ENCODE results near the gene KCTD21.

The KCTD21 gene

DNA sequence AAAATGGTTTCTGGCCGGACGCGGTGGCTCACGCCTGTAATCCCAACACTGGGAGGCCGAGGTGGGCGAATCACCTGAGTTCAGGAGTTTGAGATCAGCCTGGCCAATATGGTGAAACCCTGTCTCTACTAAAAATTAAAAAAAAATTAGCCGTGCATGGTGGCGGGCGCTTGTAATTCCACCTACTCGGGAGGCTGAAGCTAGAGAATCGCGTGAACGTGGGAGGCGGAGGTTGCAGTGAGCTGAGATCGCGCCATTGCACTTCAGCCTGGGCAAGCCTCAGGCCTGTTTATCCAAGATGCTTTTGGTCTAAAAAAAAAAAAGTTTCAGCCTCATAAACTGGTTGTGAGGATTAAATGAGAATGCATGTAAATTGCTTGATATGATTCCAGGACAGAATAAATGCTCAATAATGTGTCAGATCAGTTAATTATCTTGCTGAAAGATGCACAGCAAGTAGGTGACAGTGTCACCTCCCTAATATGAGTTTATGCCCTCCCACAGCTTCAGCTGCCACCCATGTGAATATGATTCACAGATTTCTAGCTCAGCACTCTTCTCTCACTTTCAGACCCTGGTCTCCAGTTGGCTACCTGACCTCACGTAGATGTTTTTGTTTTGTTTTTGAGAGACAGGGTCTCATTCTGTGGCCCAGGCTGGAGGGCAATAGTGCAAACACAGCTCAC lies 47.9 kb downstream of the KCTD21 start:
- DNase-seq (ENCODE audit: low read depth, low spot score) = no peak

DNA sequence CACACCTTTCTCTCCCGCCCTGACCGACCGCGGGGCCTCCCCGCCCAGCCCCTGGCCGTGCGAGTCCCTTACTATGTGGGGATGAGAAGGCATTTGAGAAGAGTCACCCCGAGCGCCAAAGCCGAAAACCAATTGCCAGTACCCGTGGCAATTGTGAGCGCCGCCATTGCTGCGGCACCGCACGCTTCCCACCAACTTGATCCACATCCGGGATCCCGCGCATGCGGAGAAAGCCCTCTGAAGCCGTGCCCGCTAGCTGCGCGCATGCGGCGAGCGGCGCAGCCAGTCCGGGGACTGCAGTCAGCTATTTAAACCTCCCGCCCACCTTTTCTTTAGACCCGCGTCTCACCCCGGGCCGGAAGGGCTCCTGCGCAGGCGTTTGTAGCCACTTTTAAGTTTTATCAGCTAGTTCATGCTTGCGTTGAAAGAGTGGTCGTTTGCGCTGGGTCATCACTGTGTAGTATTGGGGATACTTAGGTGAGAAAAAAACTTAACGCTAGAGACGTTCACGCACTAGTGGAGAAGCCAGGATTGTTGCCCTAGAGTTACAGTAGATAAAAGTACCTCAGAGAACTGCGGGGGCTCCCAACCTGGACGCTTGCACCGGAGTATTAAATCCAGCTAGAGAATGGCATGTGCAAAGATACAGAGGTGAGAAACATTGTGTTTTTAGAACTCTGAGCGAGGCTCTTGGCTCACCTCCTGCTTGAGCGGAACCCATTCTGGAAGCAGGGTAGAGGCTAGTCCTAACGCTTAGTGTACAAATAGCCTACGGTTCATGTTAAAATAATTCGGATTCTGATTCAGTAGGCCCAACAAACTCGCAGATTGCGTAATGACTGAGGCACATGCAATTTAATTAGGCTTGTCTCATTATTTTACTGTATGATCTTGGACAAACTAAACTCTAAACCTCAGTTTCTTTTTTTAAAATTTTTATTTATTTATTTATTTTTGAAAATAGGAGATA lies 48.7 kb downstream of the KCTD21 start, which contains the start of gene ALG8:
ALG8 (minus strand) TSS at position 205 of the 970 bp plus-strand sequence; CDS start at position 167, 38 bp downstream.
- peak; percentile 94 for DNase-seq (ENCODE audit: low read depth, low spot score)

DNA sequence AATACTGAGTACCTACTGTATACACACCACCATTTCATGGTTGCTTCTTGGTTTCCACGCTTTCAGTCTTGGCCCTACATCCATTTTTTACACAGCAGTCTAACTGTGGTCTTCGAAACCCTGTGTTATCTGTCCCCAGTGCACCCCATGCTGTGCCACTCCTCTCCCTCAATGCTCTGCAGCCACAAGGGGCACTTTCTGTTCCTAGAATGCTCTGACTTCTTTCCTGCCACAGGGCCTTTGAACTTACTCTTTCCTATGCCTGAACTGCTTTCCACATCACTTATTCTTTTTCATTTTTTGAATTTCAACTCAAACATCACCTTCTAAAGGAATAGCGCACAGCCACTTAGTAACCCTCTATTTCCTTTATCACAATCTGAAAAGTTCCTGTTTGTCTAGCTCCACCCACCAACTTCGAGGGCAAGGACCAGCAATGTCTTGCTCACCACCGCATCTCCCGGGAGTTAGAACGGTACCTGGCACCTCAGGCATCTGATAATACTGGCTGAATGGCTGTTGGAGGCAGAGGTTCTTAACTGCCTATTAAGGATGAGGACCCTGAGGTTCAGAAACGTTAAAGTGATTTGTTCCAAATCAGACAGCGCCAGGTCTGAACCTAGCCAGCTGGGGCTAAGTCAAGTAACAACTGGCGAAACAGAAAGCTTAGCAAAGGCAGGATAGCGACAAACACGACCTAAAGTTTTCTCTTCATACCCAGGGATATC lies 49.6 kb downstream of the KCTD21 start:
- no peak for DNase-seq (ENCODE audit: low read depth, low spot score)

DNA sequence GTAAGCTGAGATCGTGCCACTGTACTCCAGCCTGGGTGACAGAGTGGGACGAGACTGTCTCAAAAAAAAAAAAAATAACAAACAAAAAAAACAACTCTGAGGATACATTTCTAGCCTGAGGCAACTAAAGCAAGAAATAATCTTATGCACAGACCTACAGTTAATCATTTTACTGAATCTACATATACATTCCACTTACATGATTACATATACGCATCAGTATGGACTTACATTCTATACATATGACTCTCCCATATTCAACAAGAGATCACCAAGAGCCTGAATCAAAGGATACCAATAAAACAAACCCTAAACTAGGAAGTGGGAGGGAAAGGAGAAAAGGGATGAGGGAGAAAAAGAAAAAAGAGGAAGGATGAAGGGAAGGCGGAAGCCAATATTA lies 50.1 kb downstream of the KCTD21 start:
- no peak for DNase-seq (ENCODE audit: low read depth, low spot score)

DNA sequence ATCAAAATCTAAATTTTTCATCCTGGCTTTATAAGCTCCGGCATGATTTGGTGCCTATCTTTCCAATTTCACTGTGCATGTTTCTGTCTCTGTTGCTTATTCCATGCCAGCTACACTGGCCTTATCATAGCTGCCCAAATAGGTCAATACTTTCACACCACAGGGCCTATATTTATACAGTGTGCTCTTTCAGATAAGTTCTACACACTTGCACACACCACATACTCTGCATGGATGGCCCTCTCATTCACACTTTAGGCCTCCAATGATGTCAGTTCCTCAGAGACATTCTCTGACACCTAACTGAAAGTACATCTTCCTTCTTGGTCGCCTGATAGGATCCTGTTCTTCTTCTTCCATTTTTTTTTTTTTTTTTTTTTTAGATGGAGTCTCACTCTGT lies 56.0 kb downstream of the KCTD21 start:
- DNase-seq (ENCODE audit: low read depth, low spot score) = no peak

DNA sequence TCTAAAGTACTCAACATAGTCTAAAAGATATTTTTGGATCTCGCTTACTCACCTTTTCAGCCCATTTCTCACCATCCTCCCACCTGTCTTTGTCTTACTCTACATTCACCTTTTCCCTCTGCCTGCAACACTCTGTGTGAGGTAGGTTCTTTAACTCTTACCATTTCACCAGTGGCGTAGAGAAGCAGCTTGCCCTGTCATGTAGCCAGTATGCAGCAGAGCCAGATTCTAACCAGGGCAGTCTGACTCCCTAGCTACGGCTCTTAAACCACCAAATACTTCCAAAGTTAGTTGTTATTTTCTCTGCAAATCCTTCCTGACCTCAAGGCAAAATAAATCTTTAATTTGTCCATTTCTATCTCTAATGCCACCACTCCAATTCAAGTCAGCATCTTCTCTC lies 56.5 kb downstream of the KCTD21 start:
- DNase-seq (ENCODE audit: low read depth, low spot score) = no peak

DNA sequence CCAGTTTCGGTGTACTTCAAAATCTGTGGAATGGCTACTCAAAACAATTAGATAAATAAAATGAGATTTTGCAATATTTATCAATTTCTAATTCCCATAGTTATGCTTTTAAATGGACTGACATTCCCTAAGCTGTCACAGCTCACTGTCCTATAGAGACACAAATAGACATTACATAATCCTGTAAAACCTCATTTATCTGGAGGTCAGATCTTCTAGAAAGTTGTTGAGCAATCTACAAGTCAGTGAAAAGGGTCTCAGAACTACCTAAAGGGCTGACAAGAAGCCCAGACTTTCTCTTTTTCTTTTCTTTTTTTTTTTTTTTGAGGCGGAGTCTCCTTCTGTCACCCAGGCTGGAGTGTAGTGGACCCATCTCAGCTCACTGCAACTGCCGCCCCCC lies 61.0 kb downstream of the KCTD21 start:
- DNase-seq (ENCODE audit: low read depth, low spot score) = no peak

All from activated naive CD8-positive, alpha-beta T cell treated with anti-CD3 and anti-CD28 coated beads, Interleukin-2, amount 50 U/mL, for 16 hours (primary cell).